DOHH2 (cell line): ENCODE measurements around the gene PDE8B.

Experiments
- H3F3A ChIP-seq: fragments of 200-600 bp; sonication (generic), shearing (Covaris generic); 2 replicates; pipeline ENCODE4 v1.6.0; 2016; ENCODE audit warnings: antibody characterized with exemption, mild to moderate bottlenecking; ENCODE audit not compliant: control insufficient read depth, insufficient read depth
- H3K27ac ChIP-seq: fragments of 200-600 bp; sonication (generic); 2 replicates; pipeline ENCODE4 v1.5.1; 2014; ENCODE audit warnings: low read depth, mild to moderate bottlenecking, low read length, moderate library complexity
- H3K27me3 ChIP-seq: fragments of 200-600 bp; sonication (generic); 2 replicates; pipeline ENCODE4 v1.6.1; 2014; ENCODE audit warnings: mild to moderate bottlenecking, low read length, mixed read lengths; ENCODE audit not compliant: control insufficient read depth
- H3K36me3 ChIP-seq: fragments of 200-600 bp; sonication (generic); 2 replicates; pipeline ENCODE4 v1.6.1; 2014; ENCODE audit warnings: mild to moderate bottlenecking, low read length, moderate library complexity, mixed read lengths; ENCODE audit not compliant: control insufficient read depth
- H3K4me1 ChIP-seq: fragments of 200-600 bp; sonication (generic); 2 replicates; pipeline ENCODE4 v1.6.1; 2014; ENCODE audit warnings: mild to moderate bottlenecking, low read length, mixed read lengths; ENCODE audit not compliant: control insufficient read depth
- H3K4me2 ChIP-seq: fragments of 200-600 bp; sonication (generic); 2 replicates; pipeline ENCODE4 v1.6.0; 2014; ENCODE audit warnings: mild to moderate bottlenecking, low read length, moderate library complexity
- H3K4me3 ChIP-seq: fragments of 200-600 bp; sonication (generic); 2 replicates; pipeline ENCODE4 v1.5.1; 2014; ENCODE audit warnings: mild to moderate bottlenecking, low read length, mixed read lengths
- H3K79me2 ChIP-seq: fragments of 200-600 bp; sonication (generic); 2 replicates; pipeline ENCODE4 v1.6.1; 2014; ENCODE audit warnings: mild to moderate bottlenecking, low read length, mixed read lengths; ENCODE audit not compliant: control insufficient read depth
- H3K9me2 ChIP-seq: fragments of 200-600 bp; sonication (generic); replicated peaks from 2 replicates; pipeline ENCODE4 v1.6.1; 2014; ENCODE audit warnings: mild to moderate bottlenecking, low read length, mixed read lengths; ENCODE audit not compliant: control insufficient read depth
- H3K9me3 ChIP-seq: fragments of 200-600 bp; sonication (generic); 2 replicates; pipeline ENCODE4 v1.6.1; 2014; ENCODE audit warnings: antibody characterized with exemption, low read length, mixed read lengths; ENCODE audit not compliant: control insufficient read depth, insufficient read depth
- H4K20me1 ChIP-seq: fragments of 200-600 bp; sonication (generic); 2 replicates; pipeline ENCODE4 v1.6.0; 2014; ENCODE audit warnings: low read depth, mild to moderate bottlenecking, antibody characterized with exemption, low read length, moderate library complexity; ENCODE audit not compliant: control insufficient read depth, insufficient read depth
- CTCF ChIP-seq: fragments of 200-600 bp; sonication (generic); IDR thresholded peaks from one replicate; pipeline ENCODE4 v1.5.1; 2014; ENCODE audit warnings: antibody characterized with exemption, mild to moderate bottlenecking, low read depth, low read length; ENCODE audit not compliant: poor library complexity, severe bottlenecking
- EZH2phosphoT487 ChIP-seq: fragments of 200-600 bp; sonication (generic); IDR thresholded peaks from 2 replicates; pipeline ENCODE4 v1.6.1; 2017; ENCODE audit warnings: borderline replicate concordance, mild to moderate bottlenecking, antibody characterized with exemption, low read length, moderate library complexity, mixed read lengths

The PDE8B gene

GRCh38 chr5:77409870-77410621 lies 199.6 kb downstream of the PDE8B start:
- H3K9me3 ChIP-seq = no peaks in the 10 kb centered on the region
- H3K4me3 ChIP-seq = no peak overlapping the region
- no peaks in the 10 kb centered on the region for H3K9me2 ChIP-seq
- no peaks in the 10 kb centered on the region for H3F3A ChIP-seq
- H3K36me3 ChIP-seq = no peaks in the 10 kb centered on the region
- peaks cover 3% of the 10 kb centered on the region for H3K27me3 ChIP-seq
- H3K4me1 ChIP-seq = no peaks in the 10 kb centered on the region
- TF ChIP-seq EZH2phosphoT487 (no peak), CTCF (no peak)
- H3K4me2 ChIP-seq = no peak overlapping the region
- no peak overlapping the region for H3K27ac ChIP-seq
- no peaks in the 10 kb centered on the region for H3K79me2 ChIP-seq
- no peaks in the 10 kb centered on the region for H4K20me1 ChIP-seq

GRCh38 chr5:77413049-77413448 lies 202.6 kb downstream of the PDE8B start:
- Histone ChIP-seq H3K9me2 (no peaks in the 10 kb centered on the region), H3K4me3 (no peak overlapping the region), H3K27me3 (peaks cover 3% of the 10 kb centered on the region), H3K36me3 (no peaks in the 10 kb centered on the region), H3K4me1 (no peaks in the 10 kb centered on the region), H3F3A (no peaks in the 10 kb centered on the region), H3K27ac (no peak overlapping the region), H3K4me2 (no peak overlapping the region), H3K9me3 (no peaks in the 10 kb centered on the region), H3K79me2 (no peaks in the 10 kb centered on the region), H4K20me1 (no peaks in the 10 kb centered on the region)
- TF ChIP-seq EZH2phosphoT487 = no peak

- Histone ChIP-seq H4K20me1 (no peaks in the 10 kb centered on the region), H3K9me3 (no peaks in the 10 kb centered on the region), H3K4me2 (no peak overlapping the region), H3K27ac (no peak overlapping the region), H3K79me2 (no peaks in the 10 kb centered on the region), H3K4me1 (peaks cover 2% of the 10 kb centered on the region; the same call in 1 of the 2 replicates), H3F3A (no peaks in the 10 kb centered on the region), H3K9me2 (no peaks in the 10 kb centered on the region), H3K27me3 (no peaks in the 10 kb centered on the region), H3K36me3 (no peaks in the 10 kb centered on the region), H3K4me3 (no peak overlapping the region)
- TF ChIP-seq EZH2phosphoT487 (no peak), CTCF (no peak)
These were observed 207.7 kb downstream of the PDE8B start for GRCh38 chr5:77418162-77418561.

- no peak overlapping the region for H3K4me2 ChIP-seq
- no peaks in the 10 kb centered on the region for H4K20me1 ChIP-seq
- no peaks in the 10 kb centered on the region for H3K79me2 ChIP-seq
- no peaks in the 10 kb centered on the region for H3K9me3 ChIP-seq
- no peaks in the 10 kb centered on the region for H3K36me3 ChIP-seq
- peaks cover 7% of the 10 kb centered on the region for H3K4me1 ChIP-seq
- no peaks in the 10 kb centered on the region for H3F3A ChIP-seq
- no peak overlapping the region for H3K4me3 ChIP-seq
- TF ChIP-seq EZH2phosphoT487 (no peak), CTCF (no peak)
- H3K9me2 ChIP-seq = no peaks in the 10 kb centered on the region
- no peaks in the 10 kb centered on the region for H3K27me3 ChIP-seq
- no peak overlapping the region for H3K27ac ChIP-seq
These were observed 208.4 kb downstream of the PDE8B start for GRCh38 chr5:77418601-77419581.
